Endothelial cell of umbilical vein (primary cell): ENCODE measurements around the gene SERPINB5. TPM values are rescaled to one million over a fixed set of nuclear protein-coding genes. Genes with fewer than 3 reads are reported as not detected.

Source experiments
- BruUV-seq: library from RNA; stranded (reverse); fragments of 400-500 nt; replicated peaks from 2 replicates; lab custom pipeline; 2021; lab: Mats Ljungman, UMichigan
- CTCF ChIA-PET: fragments of 300-600, 350-600 bp; sonication (Branson Sonifier 250); formaldehyde crosslinking; loops from one replicate; lab custom pipeline; 2021; ENCODE audit warnings: antibody characterized with exemption, inconsistent platforms; lab: Charles Lee
- POLR2A ChIA-PET: fragments of 300-600, 350-600 bp; sonication (Branson Sonifier 250); formaldehyde crosslinking; loops from one replicate; lab custom pipeline; 2021; ENCODE audit warnings: antibody characterized with exemption, inconsistent platforms; lab: Charles Lee
- DNase-seq: peaks from one replicate; pipeline ENCODE4 v3.0.0-alpha.2; 2011; ENCODE audit warnings: low read depth, low spot score
- FAIRE-seq: peaks from 2 replicates; lab custom pipeline; 2011; peaks lifted over from hg19 to GRCh38; lab: Jason Lieb, UNC
- H2AFZ ChIP-seq: 2 replicates; pipeline ENCODE4 v1.6.0; 2012; ENCODE audit warnings: low read depth, low read length, control low read depth, inconsistent platforms
- H3K27ac ChIP-seq: 2 replicates; pipeline ENCODE4 v1.5.1; 2011; ENCODE audit warnings: low read depth, mild to moderate bottlenecking, control low read depth, low read length, moderate library complexity; ENCODE audit not compliant: insufficient read depth
- H3K27me3 ChIP-seq, 2 experiments: 2 replicates each; pipeline versions ENCODE4 v1.6.0 to v1.6.1; 2011; ENCODE audit warnings: low read length in 2 of 2, mixed read lengths in 1 of 2; ENCODE audit not compliant: control insufficient read depth in 2 of 2, insufficient read depth in 2 of 2
- H3K36me3 ChIP-seq, 2 experiments: 2 replicates in 1 of 2; 3 replicates in 1 of 2; pipeline ENCODE4 v1.5.1; 2011; ENCODE audit warnings: low read length in 2 of 2, mild to moderate bottlenecking in 1 of 2, moderate library complexity in 1 of 2; ENCODE audit not compliant: control insufficient read depth in 2 of 2, insufficient read depth in 2 of 2; ENCODE audit errors: extremely low read depth in 1 of 2
- H3K4me1 ChIP-seq: 3 replicates; pipeline ENCODE4 v1.5.1; 2011; ENCODE audit warnings: mild to moderate bottlenecking, low read length; ENCODE audit not compliant: control insufficient read depth, insufficient read depth; ENCODE audit errors: extremely low read depth
- H3K4me2 ChIP-seq: 2 replicates; pipeline ENCODE4 v1.6.1; 2011; ENCODE audit warnings: low read length, control low read depth, mixed read lengths; ENCODE audit not compliant: insufficient read depth
- H3K4me3 ChIP-seq, 3 experiments: fragments of 200-600 bp in 1 of 3; sonication (generic), shearing (Covaris generic) in 1 of 3; replicated peaks in 1 of 3; 2 replicates each; pipeline ENCODE4 v1.5.1; 2011 to 2016; ENCODE audit warnings: control low read depth in 3 of 3, low read length in 3 of 3, mild to moderate bottlenecking in 2 of 3, inconsistent platforms in 1 of 3, low read depth in 1 of 3, moderate library complexity in 1 of 3; ENCODE audit not compliant: insufficient read depth in 1 of 3
- H3K79me2 ChIP-seq: 2 replicates; pipeline ENCODE4 v1.6.0; 2012; ENCODE audit warnings: low read length, inconsistent platforms; ENCODE audit not compliant: control insufficient read depth, insufficient read depth
- H3K9ac ChIP-seq: replicated peaks from 2 replicates; pipeline ENCODE3; 2011; ENCODE audit warnings: low read length, control low read depth; ENCODE audit not compliant: insufficient read depth; ENCODE audit errors: extremely low read depth
- H3K9me1 ChIP-seq: replicated peaks from 3 replicates; pipeline ENCODE4 v1.6.0; 2011; ENCODE audit warnings: mild to moderate bottlenecking, low read length; ENCODE audit not compliant: control insufficient read depth, insufficient read depth; ENCODE audit errors: extremely low read depth
- H3K9me3 ChIP-seq: replicated peaks from 2 replicates; pipeline ENCODE4 v1.5.1; 2012; ENCODE audit warnings: low read length, inconsistent platforms; ENCODE audit not compliant: control insufficient read depth, insufficient read depth
- H4K20me1 ChIP-seq: replicated peaks from 2 replicates; pipeline ENCODE3; 2011; ENCODE audit warnings: mild to moderate bottlenecking, low read length; ENCODE audit not compliant: control insufficient read depth, insufficient read depth; ENCODE audit errors: extremely low read depth
- CTCF ChIP-seq, 2 donors: IDR thresholded peaks; 1 replicate in 1 of 2; 2 replicates in 1 of 2; pipeline ENCODE4 v1.5.1; 2011; ENCODE audit warnings: low read length in 2 of 2, mild to moderate bottlenecking in 2 of 2, moderate library complexity in 2 of 2, control low read depth in 1 of 2, inconsistent platforms in 1 of 2, low read depth in 1 of 2; ENCODE audit not compliant: insufficient read depth in 1 of 2; ENCODE audit errors: extremely low read depth in 1 of 2
- EZH2 ChIP-seq: IDR thresholded peaks from 2 replicates; pipeline ENCODE4 v1.6.1; 2012; ENCODE audit warnings: borderline replicate concordance, low read depth, mild to moderate bottlenecking, moderate library complexity, low read length, inconsistent platforms; ENCODE audit not compliant: severe bottlenecking
- FOS ChIP-seq: IDR thresholded peaks from 2 replicates; pipeline ENCODE4 v1.6.1; 2011; ENCODE audit warnings: mild to moderate bottlenecking, low read length, moderate library complexity, borderline replicate concordance; ENCODE audit not compliant: insufficient read depth
- GATA2 ChIP-seq: IDR thresholded peaks from 2 replicates; pipeline ENCODE4 v1.7.0; 2011; ENCODE audit warnings: low read depth, mild to moderate bottlenecking, moderate library complexity, mixed read lengths, low read length; ENCODE audit not compliant: insufficient read length, insufficient read depth
- JUN ChIP-seq: IDR thresholded peaks from 2 replicates; pipeline ENCODE4 v1.6.1; 2011; ENCODE audit warnings: borderline replicate concordance, low read depth; ENCODE audit not compliant: insufficient read length, insufficient read depth
- MAX ChIP-seq: IDR thresholded peaks from 2 replicates; pipeline ENCODE4 v1.6.1; 2011; ENCODE audit not compliant: insufficient read depth, insufficient read length
- MYC ChIP-seq: IDR thresholded peaks from one replicate; pipeline ENCODE4 v1.6.1; 2011; ENCODE audit warnings: mild to moderate bottlenecking, low read depth, low read length
- POLR2A ChIP-seq: IDR thresholded peaks from 2 replicates; pipeline ENCODE4 v1.6.1; 2012; ENCODE audit warnings: low read depth, mild to moderate bottlenecking, control low read depth, low read length
- POLR2AphosphoS5 ChIP-seq: IDR thresholded peaks from 2 replicates; pipeline ENCODE4 v1.6.1; 2012; ENCODE audit warnings: low read depth, mild to moderate bottlenecking, control low read depth, low read length, moderate library complexity; ENCODE audit not compliant: insufficient read depth
- dilution Hi-C: fragments of 300-500 bp; cut with MboI; formaldehyde crosslinking; loops from one replicate; pipeline ENCODE4 v1.15.0; 2019; ENCODE audit warnings: low sequenced_read_pairs; ENCODE audit not compliant: extremely low pct_ligation_motif_present
- intact Hi-C: fragments of 100-400 bp; cut with micrococcal nuclease; formaldehyde crosslinking; loops from one replicate; pipeline ENCODE4 v1.10.0; 2022
- polyA plus RNA-seq, 4 experiments: library from polyadenylated mRNA; depleted of rRNA in 3 of 4; stranded (reverse) in 3 of 4; unstranded in 1 of 4; fragments of >200 nt; gene quantifications; 2 replicates each; pipeline versions ENCODE4 v1.2.1 to v1.2.3, GENCODE V29; 2011 to 2012; ENCODE audit warnings: missing spikeins in 1 of 4
- total RNA-seq: library from RNA; stranded (reverse); gene quantifications from 2 replicates; pipeline ENCODE4 v1.2.3, GENCODE V29; 2021

The SERPINB5 gene
- total and polyA plus RNA-seq, 2 donors (not counting 3 experiments of a cell fraction or from before 2014, with no cell fraction given), result not detected

DNA sequence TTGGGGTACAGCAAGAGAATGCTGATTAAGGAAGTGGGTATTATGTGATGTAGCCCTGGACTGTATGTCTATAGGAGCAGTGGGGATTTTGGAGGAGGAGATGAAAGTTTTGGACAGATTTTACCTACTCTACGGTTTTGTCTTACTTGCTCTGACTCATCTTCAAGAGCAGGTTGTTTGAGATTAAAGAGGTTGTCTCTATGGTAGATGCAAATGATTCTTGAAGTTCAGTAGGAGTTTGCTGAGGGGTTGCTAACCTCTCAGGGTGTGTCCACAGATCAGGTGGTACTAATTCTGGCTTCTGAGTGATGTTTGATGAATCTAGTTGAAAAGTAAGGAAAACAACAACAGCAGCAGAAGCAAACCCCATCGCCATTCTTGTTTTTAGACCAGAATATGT lies 55.7 kb downstream of the SERPINB5 start:
- H3K9me3 ChIP-seq, result no peaks in the 10 kb centered on the region
- no TSS peak for BruUV-seq
- no peaks in the 10 kb centered on the region for H3K4me1 ChIP-seq
- no peak overlapping the region for H3K4me3 ChIP-seq
- no peak overlapping the region for H3K9ac ChIP-seq
- dilution Hi-C loops, result no loop called here
- H4K20me1 ChIP-seq, result no peaks in the 10 kb centered on the region
- FAIRE-seq (no peak), DNase-seq (no peak)
- H3K9me1 ChIP-seq, result no peaks in the 10 kb centered on the region
- H3K36me3 ChIP-seq, result no peaks in the 10 kb centered on the region
- CTCF ChIA-PET, result no interaction called here
- H3K27ac ChIP-seq, result no peak overlapping the region
- no peaks in the 10 kb centered on the region for H3K79me2 ChIP-seq
- H2AFZ ChIP-seq, result no peak overlapping the region
- intact Hi-C loops, result no loop called here
- POLR2A ChIA-PET, result no interaction called here
- H3K4me2 ChIP-seq, result no peak overlapping the region
- TF ChIP-seq JUN (no peak), MAX (no peak), CTCF (IDR thresholded peaks at IDR 0.05; ENCODE audit: extremely low read depth in 1 of 2, insufficient read depth in 1 of 2, low read depth in 1 of 2, low read length in 2 of 2) (no peak), EZH2 (no peak), POLR2AphosphoS5 (no peak), FOS (no peak), POLR2A (no peak), GATA2 (no peak), MYC (no peak)
- peaks cover 0 to 5% of the 10 kb centered on the region in 2 experiments for H3K27me3 ChIP-seq
